ENCODE results near the gene ARHGAP44.
"Not testable (repeated sequence)": the region's sequence is repeated elsewhere in the genome, so short reads cannot be mapped to it uniquely, and the experiment has no call there.

Gene ARHGAP44

DNA sequence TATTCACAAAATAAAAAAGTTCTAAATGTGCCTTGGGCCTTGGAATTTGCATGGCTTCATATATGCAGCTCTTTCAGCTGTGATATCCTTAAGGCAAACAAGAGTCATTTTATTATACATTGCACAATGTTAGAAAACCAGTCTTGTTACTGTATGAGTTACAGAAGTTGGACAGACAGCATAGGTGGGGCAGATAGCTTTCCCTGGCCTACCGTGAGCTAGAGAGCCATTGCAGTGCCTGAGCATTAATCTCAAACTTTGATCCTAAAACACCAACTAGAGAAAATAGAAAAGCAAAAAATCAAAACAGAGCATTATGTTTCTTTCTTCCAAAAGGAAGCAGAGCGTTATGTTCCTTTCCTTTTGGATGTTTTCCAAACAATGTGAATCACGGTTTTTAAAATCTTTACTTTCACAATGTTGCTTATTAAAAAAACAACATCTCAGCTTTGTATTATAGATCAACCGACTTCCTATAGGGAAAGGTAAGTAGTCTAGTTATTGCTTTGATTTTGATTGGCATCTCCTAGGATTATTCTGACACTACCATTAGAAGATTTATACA lies 32.2 kb downstream of the ARHGAP44 start:
- DNase-seq (ENCODE audit: low spot score) = no peak

GRCh38 chr17:12826431-12826830 lies 37.1 kb downstream of the ARHGAP44 start:
- DNase-seq (ENCODE audit: low spot score) = no peak

GRCh38 chr17:12830777-12831247 lies 41.5 kb downstream of the ARHGAP44 start:
- no peak for DNase-seq (ENCODE audit: low spot score)

DNA sequence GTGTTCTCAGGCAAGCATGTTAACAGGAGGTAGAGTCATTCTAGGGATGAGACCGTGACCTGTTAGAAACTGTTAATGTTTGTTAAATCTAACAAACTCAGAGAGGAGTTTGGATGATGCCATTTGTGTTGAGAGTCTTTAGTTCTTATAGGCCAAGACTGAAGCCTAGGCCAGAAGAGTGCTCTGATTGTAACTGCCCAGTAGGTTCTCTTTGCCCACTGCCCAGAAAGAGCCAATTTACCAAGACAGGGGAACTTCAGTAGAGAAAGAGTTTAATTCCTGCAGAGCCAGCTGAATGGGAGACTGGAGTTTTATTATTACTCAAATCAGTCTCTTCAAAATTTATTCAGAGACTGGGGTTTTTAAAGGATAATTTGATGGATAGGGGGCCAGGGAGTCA lies 42.5 kb downstream of the ARHGAP44 start:
- DNase-seq (ENCODE audit: low spot score) = no peak

DNA sequence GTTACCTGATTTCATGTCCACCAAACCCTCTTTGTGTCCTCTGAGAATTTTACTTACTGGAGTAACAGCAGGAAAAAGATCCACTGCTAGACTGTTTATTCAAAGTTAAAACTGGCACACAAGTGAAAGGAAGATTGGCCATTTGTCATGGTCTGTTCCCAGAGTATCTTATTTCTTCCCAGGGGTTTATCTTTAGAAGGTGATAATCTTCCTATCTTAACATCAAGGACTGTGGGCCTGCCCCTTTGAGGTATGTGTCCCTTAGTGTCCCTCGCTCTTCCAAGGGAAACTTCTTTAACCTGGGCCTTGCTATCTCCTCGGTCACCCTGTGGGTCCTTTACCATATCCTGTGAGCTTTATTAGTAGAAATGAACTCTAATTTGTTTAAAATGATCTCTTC lies 49.7 kb downstream of the ARHGAP44 start:
- DNase-seq (ENCODE audit: low spot score) = no peak

DNA sequence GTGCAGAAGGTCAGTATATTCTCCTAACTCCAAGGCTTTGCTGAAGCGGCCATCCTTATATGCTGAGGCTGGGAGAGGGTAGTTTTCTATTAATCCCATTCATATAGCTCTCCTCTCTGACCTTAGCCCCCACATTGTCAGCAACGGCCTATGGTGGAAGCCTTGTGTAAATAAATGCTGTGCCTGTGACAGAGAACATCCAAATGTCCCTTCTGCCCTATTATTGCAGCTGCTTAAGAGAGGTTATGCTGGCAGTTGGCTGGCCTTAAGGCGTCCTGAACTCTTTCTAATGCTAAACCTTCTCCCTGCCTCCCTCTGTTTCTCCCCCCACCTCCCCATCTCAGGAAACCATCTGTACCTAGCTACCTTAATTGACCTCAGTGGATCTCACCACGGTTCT lies 53.6 kb downstream of the ARHGAP44 start:
- DNase-seq (ENCODE audit: low spot score) = no peak

DNA sequence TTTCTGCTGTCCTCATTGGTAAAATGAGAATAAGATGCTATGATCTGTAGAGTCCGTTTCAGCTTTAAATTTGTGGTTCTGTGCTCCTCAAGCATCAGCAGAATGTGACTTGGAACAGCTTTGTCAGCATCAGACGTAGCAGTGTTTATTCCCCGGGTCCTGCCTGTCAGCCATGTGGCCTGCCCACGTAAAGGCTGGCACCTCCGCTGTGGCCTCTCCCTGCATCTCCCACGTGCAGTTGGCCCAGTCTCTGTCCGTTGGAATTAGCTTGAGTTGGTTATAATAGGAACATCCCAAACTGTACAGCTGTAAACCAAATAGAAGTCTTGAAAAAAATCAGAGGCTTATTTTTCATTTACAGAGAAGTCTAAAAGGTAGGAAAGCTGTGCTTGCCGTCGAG lies 61.7 kb downstream of the ARHGAP44 start:
- DNase-seq (ENCODE audit: low spot score) = no peak

- no peak for DNase-seq (ENCODE audit: low spot score)
Observed at GRCh38 chr17:12851901-12852435, 62.7 kb downstream of the ARHGAP44 start.

- no peak for DNase-seq (ENCODE audit: low spot score)
Observed at GRCh38 chr17:12853921-12854320, 64.6 kb downstream of the ARHGAP44 start.

DNA sequence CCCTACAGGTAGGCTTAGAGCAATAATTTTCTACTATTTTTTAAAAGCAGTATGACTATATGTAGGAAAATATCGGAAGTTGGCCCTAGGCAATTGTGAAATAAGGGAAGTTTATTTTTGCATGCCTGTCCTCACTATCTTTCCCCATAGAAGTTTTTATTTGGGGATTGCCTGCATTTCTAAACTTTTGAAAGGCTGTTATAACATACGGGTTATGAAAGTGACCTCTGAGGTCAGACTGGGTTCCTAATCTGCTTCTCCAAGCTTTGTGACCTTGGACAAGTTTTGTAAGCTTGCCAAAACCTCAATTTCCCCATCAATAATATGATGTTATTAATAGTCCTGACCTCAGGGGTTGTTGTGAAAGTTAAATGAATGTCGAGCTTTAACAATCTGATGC lies 67.1 kb downstream of the ARHGAP44 start:
- no peak for DNase-seq (ENCODE audit: low spot score)

- DNase-seq (ENCODE audit: low spot score) = no peak
Observed at GRCh38 chr17:12857592-12857991, 68.3 kb downstream of the ARHGAP44 start.

- no peak for DNase-seq (ENCODE audit: low spot score)
Observed at GRCh38 chr17:12859520-12859919, 70.2 kb downstream of the ARHGAP44 start.

GRCh38 chr17:12865769-12866168 lies 76.5 kb downstream of the ARHGAP44 start:
- no peak for DNase-seq (ENCODE audit: low spot score)

- no peak for DNase-seq (ENCODE audit: low spot score)
Observed at GRCh38 chr17:12866244-12866643, 76.9 kb downstream of the ARHGAP44 start.

DNA sequence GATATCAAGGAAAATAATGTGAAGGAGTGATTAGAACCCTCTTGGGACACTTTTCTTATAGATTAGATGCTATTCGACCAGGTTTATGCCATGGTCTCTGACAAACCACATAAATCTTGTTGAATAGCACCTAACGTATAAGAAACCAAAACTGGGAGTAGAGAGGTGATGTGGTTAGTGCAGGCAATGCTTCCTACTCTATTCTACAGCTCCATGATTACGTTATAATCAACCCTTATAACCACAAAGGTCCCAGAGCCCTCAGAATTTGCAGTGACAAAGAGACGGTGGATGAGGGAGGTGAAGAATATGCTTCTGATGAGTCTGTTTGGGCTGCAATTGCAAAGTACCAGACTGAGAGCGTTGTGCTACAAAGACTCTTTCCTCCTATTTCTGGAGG lies 78.4 kb downstream of the ARHGAP44 start:
- no peak for DNase-seq (ENCODE audit: low spot score)

DNA sequence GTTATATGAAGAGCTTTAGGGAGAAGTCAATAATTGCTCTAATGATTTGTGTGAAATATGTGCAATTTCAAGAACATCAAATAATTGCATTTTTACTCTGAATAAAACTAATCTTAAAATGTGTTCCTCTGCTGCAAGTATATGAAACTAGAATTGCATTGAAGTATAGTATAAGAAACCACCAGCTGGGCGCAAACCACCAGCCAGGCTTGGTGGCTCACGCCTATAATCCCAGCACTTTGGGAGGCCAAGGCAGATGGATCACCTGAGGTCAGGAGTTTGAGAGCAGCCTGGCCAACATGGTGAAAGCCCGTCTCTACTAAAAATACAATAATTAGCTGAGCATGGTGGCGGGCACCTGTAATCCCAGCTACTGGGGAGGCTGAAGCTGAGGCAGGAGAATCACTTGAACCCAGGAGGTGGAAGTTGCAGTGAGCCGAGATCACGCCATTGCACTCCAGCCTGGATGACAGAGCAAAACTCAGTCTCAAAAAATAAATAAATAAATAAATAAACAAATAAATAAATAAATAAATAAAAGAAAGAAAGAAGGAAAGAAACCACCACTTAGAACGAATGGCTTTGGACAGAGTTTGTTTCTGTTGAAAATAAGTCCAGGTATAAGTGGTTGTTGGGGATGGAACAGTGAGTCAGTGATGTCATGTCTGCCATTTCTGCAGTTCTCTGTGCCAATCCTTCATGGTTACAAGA lies 84.3 kb downstream of the ARHGAP44 start:
- DNase-seq (ENCODE audit: low spot score) = not testable (repeated sequence)

GRCh38 chr17:12877953-12878669 lies 88.8 kb downstream of the ARHGAP44 start:
- DNase-seq (ENCODE audit: low spot score) = no peak

- DNase-seq (ENCODE audit: low spot score) = not testable (repeated sequence)
Observed at GRCh38 chr17:12879096-12879495, 89.8 kb downstream of the ARHGAP44 start.

- DNase-seq (ENCODE audit: low spot score) = no peak
Observed at GRCh38 chr17:12883472-12883871, 94.2 kb downstream of the ARHGAP44 start.

DNA sequence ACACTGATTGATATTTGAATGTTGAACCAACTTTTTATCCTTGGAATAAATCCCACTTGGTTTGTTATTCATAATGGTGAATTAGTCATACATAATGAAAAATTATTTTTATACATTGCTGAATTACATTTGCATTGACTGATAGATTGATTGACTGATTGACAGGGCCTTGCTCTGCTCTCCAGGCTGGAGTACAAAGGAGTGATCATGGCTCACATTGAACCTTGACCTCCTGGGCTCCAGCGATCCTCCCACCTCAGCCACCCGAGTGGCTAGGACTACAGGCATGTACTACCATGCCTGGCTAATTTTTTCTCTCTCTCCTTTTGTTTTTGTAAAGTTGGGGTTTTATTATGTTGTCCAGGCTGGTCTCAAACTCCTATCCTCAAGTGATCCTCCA lies 97.8 kb downstream of the ARHGAP44 start:
- DNase-seq (ENCODE audit: low spot score) = no peak

DNA sequence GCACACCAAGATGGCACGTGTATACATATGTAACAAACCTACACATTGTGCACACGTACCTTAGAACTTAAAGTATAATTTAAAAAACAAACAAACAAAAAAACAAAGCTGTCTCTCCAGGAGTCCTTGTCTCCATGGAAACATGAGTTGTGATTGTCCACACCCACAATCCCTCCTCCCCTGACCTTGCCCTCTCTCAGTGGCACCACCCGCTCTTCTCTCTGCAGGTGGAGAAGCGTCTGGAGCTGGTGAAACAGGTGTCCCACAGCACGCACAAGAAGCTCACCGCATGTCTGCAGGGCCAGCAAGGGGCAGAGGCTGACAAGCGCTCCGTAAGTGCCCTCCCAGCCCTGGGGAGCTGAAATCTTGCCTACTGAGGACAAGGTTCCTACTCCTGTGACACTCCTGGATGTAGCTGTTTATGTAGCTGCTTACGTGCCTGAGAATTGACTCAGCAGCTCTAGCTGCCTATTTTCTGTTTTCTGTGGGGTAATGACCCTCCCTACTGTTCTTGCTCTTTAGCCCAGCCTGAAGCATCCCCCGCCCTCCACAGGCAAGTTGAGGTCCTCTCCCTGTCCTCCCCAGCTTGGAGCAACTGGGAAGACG lies 107.0 kb downstream of the ARHGAP44 start:
- no peak for DNase-seq (ENCODE audit: low spot score)

DNA sequence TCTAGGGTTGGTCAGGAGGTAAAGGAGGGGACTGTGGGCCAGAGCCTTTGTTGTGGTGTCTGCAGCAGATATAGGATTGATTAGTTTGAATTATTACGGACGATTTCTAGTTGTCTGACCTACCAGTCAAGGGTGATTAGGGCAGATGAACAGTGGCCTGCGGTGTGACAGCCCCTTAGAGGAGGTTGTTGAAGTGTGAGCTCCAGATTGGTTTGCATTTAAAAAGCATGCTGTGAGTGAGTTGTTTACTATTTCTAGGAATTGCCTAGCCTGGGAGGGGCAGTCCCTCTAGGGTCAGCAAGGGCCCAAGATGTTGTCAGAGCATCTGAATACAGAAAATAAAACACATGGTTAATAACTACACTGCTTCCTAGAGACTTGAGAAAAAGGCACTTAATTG lies 108.8 kb downstream of the ARHGAP44 start:
- no peak for DNase-seq (ENCODE audit: low spot score)

GRCh38 chr17:12899604-12900003 lies 110.3 kb downstream of the ARHGAP44 start:
- no peak for DNase-seq (ENCODE audit: low spot score)

Data from CD4-positive, alpha-beta T cell treated with Interleukin-2 at 100 ng/mL for 4 hours (primary cell).